GM12865 (cell line): Measurements from ENCODE around the gene ID3.

Experiments used
- DNase-seq: peaks from one replicate; pipeline ENCODE4 v3.0.0; 2010; ENCODE audit warnings: low read depth
- H3K4me3 ChIP-seq: 2 replicates; pipeline ENCODE4 v1.5.1; 2011; ENCODE audit warnings: mild to moderate bottlenecking, low read depth, low read length, control low read depth
- CTCF ChIP-seq: IDR thresholded peaks from 2 replicates; pipeline ENCODE4 v1.5.1; 2011; ENCODE audit warnings: low read length, control low read depth, low read depth, inconsistent platforms; ENCODE audit not compliant: insufficient read depth; ENCODE audit errors: missing control alignments

ID3 gene

GRCh38 chr1:23554481-23555269, 4.6 kb downstream of the ID3 start:
- peak overlapping the region; percentile 65 for H3K4me3 ChIP-seq
- DNase-seq: peak; percentile 95
- TF ChIP-seq CTCF: peak; percentile 38

DNA sequence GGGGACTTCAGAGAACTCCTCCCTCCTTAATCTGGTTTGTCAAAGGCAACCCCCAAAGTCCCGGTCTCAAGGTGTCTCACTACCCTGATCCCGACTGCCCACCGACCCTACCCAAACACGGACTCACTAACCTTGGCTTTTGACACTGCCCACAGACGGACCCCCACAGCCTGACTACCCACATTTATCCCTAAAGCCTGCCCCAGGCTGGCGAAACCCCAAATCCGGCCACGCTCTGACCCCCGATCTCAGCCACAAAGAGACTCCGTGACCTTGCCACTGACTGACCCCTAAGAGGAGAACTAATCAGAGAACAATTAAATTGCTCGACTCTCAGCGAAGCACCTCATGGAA, 5.2 kb downstream of the ID3 start:
- no peak for DNase-seq
- peak overlapping the region; percentile 65 for H3K4me3 ChIP-seq
- no peak for TF ChIP-seq CTCF

DNA sequence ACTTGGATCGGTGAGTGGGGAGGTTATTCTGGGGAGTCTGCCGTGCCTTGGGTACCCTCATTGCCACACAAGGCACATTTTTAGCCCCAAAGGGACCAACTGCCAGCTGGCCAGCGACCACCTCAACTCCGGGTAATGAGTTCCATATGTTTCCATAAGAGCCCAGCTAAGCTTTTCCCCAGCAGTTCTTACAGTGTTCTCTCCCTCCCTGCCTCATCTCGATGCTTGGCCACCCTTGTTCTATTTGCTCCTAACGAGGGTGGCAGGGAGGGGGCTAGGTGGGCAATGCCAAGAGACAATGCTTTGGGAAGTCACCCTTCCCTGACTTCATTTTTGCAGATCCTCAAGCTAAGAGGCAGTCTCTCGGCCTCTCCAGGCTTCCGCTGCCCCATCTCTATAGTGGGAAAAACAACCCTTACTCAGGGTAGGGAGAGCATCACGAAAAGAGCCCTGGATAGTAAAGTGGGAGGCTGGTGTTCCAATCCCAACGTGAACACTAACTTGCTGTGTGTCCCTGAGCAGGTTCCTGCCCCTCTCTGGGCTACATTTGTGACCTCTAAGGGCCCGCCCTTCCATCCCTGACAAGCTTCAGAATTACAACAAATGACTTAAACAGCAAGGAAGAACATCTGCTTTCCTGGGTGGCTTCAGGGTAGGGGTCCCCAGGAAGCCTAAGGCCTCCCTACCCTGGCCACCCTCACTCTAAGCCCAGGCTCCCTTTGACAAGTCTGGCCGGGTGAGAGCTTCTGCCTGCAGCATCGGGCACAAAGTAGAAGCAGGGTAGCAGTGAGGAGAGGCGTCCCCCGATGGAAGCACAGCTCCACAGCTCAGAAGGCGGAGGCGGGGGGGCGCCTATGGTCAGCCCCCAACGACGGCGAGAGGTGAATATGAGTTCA, 5.8 kb downstream of the ID3 start:
- peak overlapping the region; percentile 65 for H3K4me3 ChIP-seq
- no peak for TF ChIP-seq CTCF
- DNase-seq: no peak

DNA sequence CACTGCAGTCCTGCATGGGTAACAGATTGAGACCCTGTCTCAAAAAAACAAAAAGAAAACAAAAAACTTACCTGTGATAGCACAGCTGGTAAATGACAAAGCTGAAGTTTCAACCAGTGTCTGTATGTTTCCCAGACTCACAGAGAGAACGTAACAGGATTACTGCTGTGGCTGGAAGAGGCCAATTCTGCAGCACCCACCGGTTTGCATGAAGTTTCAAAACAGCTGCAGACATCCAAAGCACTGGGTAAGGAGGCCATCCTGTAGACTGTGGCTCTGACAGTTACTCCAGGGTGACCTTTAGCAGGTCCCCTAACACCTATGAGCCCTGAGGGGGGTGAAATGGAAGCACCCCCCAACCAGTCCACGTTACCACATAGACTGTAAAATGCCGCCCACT, 7.5 kb downstream of the ID3 start:
- H3K4me3 ChIP-seq: no peak overlapping the region
- peak; percentile 55 for DNase-seq
- no peak for TF ChIP-seq CTCF

DNA sequence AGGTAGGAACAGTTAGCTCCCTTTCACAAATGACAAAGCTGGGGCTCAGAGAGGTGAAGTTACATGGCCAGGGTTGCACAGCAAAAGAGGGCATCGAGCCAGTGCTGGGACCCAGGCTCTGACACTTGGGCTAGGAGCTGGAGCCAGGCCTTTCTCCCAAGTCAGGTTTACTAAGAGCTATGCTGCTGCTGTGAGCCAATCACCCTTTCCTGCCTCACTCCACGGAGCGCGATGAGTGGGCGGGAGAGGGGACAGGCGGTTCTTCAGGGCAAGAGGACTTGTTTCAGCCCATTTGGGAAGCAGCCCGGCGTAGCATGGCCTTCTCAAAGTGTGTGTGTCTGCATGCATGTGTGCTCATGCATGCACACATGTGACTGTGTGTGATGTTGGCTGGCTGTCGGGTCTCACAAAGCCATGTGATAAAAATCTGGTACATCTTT, 10.6 kb downstream of the ID3 start:
- no peak for DNase-seq
- TF ChIP-seq CTCF: no peak
- no peak overlapping the region for H3K4me3 ChIP-seq

- no peak overlapping the region for H3K4me3 ChIP-seq
- no peak for TF ChIP-seq CTCF
- DNase-seq: no peak
Observed at GRCh38 chr1:23546897-23547584, 12.3 kb downstream of the ID3 start.
